ENCODE results near the gene POP4. TPM values are rescaled to one million over a fixed set of nuclear protein-coding genes. Genes with fewer than 3 reads are reported as not detected.

POP4 gene
- total RNA-seq, 1 donor from 2014 or later, result 31.4 TPM

- no peak for DNase-seq (ENCODE audit: extremely low spot score in 2 of 2)
- intact Hi-C loops (cut with DNase I), result no loop called here
- TF ChIP-seq POLR2AphosphoS5 (IDR thresholded peaks at IDR 0.05; ENCODE audit: insufficient read depth in 1 of 2, low read depth in 1 of 2), result no peak
- TF ChIP-seq POLR2A (IDR thresholded peaks at IDR 0.05), result no peak
- no peak for TF ChIP-seq CTCF (IDR thresholded peaks at IDR 0.05)
- no peaks in the 10 kb centered on the region for H3K4me1 ChIP-seq
- no peak overlapping the region for H3K4me3 ChIP-seq
- no peaks in the 10 kb centered on the region for H3K36me3 ChIP-seq
- H3K27ac ChIP-seq, result no peak overlapping the region
- H3K27me3 ChIP-seq, result no peaks in the 10 kb centered on the region
- H3K9me3 ChIP-seq, result no peaks in the 10 kb centered on the region
These were observed 24.6 kb downstream of the POP4 start for GRCh38 chr19:29630655-29631054.

- H3K27me3 ChIP-seq, result no peaks in the 10 kb centered on the region
- no peak for DNase-seq (ENCODE audit: extremely low spot score in 2 of 2)
- intact Hi-C loops (cut with DNase I), result no loop called here
These were observed 25.4 kb downstream of the POP4 start for GRCh38 chr19:29631450-29631849.

GRCh38 chr19:29634002-29634401 lies 27.9 kb downstream of the POP4 start:
- no peaks in the 10 kb centered on the region for H3K9me3 ChIP-seq
- no peaks in the 10 kb centered on the region for H3K4me1 ChIP-seq
- DNase-seq (ENCODE audit: extremely low spot score in 2 of 2), result no peak
- intact Hi-C loops (cut with DNase I), result no loop called here
- no peaks in the 10 kb centered on the region for H3K36me3 ChIP-seq
- no peak overlapping the region for H3K27ac ChIP-seq
- H3K4me3 ChIP-seq, result no peak overlapping the region
- no peaks in the 10 kb centered on the region for H3K27me3 ChIP-seq
- TF ChIP-seq CTCF (IDR thresholded peaks at IDR 0.05) (no peak), POLR2AphosphoS5 (IDR thresholded peaks at IDR 0.05; ENCODE audit: insufficient read depth in 1 of 2, low read depth in 1 of 2) (no peak), POLR2A (IDR thresholded peaks at IDR 0.05) (no peak)

More at GRCh38 chr19:29631450-29631849, 25.4 kb downstream of the POP4 start:
- Histone ChIP-seq H3K9me3 (no peaks in the 10 kb centered on the region), H3K36me3 (no peaks in the 10 kb centered on the region), H3K4me3 (no peak overlapping the region), H3K27ac (no peak overlapping the region), H3K4me1 (no peaks in the 10 kb centered on the region)
- TF ChIP-seq POLR2A (IDR thresholded peaks at IDR 0.05), result no peak
- TF ChIP-seq CTCF (IDR thresholded peaks at IDR 0.05), result no peak
- no peak for TF ChIP-seq POLR2AphosphoS5 (IDR thresholded peaks at IDR 0.05; ENCODE audit: insufficient read depth in 1 of 2, low read depth in 1 of 2)

GRCh38 chr19:29634423-29635130 lies 28.5 kb downstream of the POP4 start:
- intact Hi-C loops (cut with DNase I), result no loop called here
- H3K4me1 ChIP-seq, result no peaks in the 10 kb centered on the region
- no peak overlapping the region for H3K27ac ChIP-seq
- no peak for DNase-seq (ENCODE audit: extremely low spot score in 2 of 2)
- no peaks in the 10 kb centered on the region for H3K9me3 ChIP-seq
- no peaks in the 10 kb centered on the region for H3K36me3 ChIP-seq
- no peak overlapping the region for H3K4me3 ChIP-seq
- H3K27me3 ChIP-seq, result no peaks in the 10 kb centered on the region
- TF ChIP-seq POLR2AphosphoS5 (IDR thresholded peaks at IDR 0.05; ENCODE audit: insufficient read depth in 1 of 2, low read depth in 1 of 2) (no peak), CTCF (IDR thresholded peaks at IDR 0.05) (no peak), POLR2A (IDR thresholded peaks at IDR 0.05) (no peak)

GRCh38 chr19:29635963-29636362 lies 29.9 kb downstream of the POP4 start:
- DNase-seq (ENCODE audit: extremely low spot score in 2 of 2), result no peak
- H3K4me3 ChIP-seq, result no peak overlapping the region
- H3K9me3 ChIP-seq, result no peaks in the 10 kb centered on the region
- no peaks in the 10 kb centered on the region for H3K4me1 ChIP-seq
- H3K27me3 ChIP-seq, result no peaks in the 10 kb centered on the region
- no peak overlapping the region for H3K27ac ChIP-seq
- intact Hi-C loops (cut with DNase I), result no loop called here
- H3K36me3 ChIP-seq, result no peaks in the 10 kb centered on the region
- no peak for TF ChIP-seq CTCF (IDR thresholded peaks at IDR 0.05)
